Spleen (tissue), 11 donors: ENCODE data around the gene MLXIP. TPM values are rescaled to one million over a fixed set of nuclear protein-coding genes. Genes with fewer than 3 reads are reported as not detected.
"Not testable (repeated sequence)": the region's sequence is repeated elsewhere in the genome, so short reads cannot be mapped to it uniquely, and the experiment has no call there.

Experiments used
- DNase-seq: peaks from one replicate; pipeline ENCODE4 v3.0.0-alpha.2; 2020
- H3K27ac ChIP-seq, 8 donors: fragments of 200-600 bp; sonication (generic) in 7 of 8; 1 replicate in 4 of 8; 2 replicates in 4 of 8; pipeline versions ENCODE4 v1.5.0 to v1.8.0; 2016 to 2021; ENCODE audit warnings: inconsistent platforms in 4 of 8, mild to moderate bottlenecking in 4 of 8, moderate library complexity in 1 of 8
- H3K27me3 ChIP-seq, 7 donors: fragments of 200-600 bp; sonication (generic) in 6 of 7; replicated peaks in 1 of 7; 1 replicate in 4 of 7; 2 replicates in 3 of 7; pipeline versions ENCODE4 v1.5.0 to v1.8.0; 2016 to 2021; ENCODE audit warnings: inconsistent platforms in 3 of 7, mild to moderate bottlenecking in 1 of 7
- H3K36me3 ChIP-seq, 6 donors: fragments of 200-600 bp; sonication (generic) in 5 of 6; 1 replicate in 4 of 6; 2 replicates in 2 of 6; pipeline versions ENCODE4 v1.5.0 to v1.8.0; 2016 to 2021; ENCODE audit warnings: inconsistent platforms in 2 of 6
- H3K4me1 ChIP-seq, 6 donors: fragments of 200-600 bp; sonication (generic) in 5 of 6; 1 replicate in 3 of 6; 2 replicates in 3 of 6; pipeline versions ENCODE4 v1.5.0 to v1.8.0; 2016 to 2021; ENCODE audit warnings: inconsistent platforms in 3 of 6
- H3K4me3 ChIP-seq, 8 donors: fragments of 200-600 bp; sonication (generic) in 7 of 8; 1 replicate in 4 of 8; 2 replicates in 4 of 8; pipeline versions ENCODE4 v1.5.0 to v1.8.0; 2016 to 2021; ENCODE audit warnings: inconsistent platforms in 4 of 8, mild to moderate bottlenecking in 4 of 8, moderate library complexity in 2 of 8
- H3K9me3 ChIP-seq, 8 donors: fragments of 200-600 bp; sonication (generic) in 7 of 8; 1 replicate in 4 of 8; 2 replicates in 4 of 8; pipeline versions ENCODE4 v1.5.0 to v1.8.0; 2016 to 2021; ENCODE audit warnings: inconsistent platforms in 4 of 8
- CTCF ChIP-seq, 11 experiments: fragments of 200-600 bp in 7 of 11; fragments of 450-650 bp in 4 of 11; sonication (generic) in 4 of 11; IDR thresholded peaks in 8 of 11; conservative IDR thresholded peaks in 3 of 11; 1 replicate in 7 of 11; 2 replicates in 4 of 11; pipeline versions ENCODE4 v1.4.0 to v1.8.0; 2016 to 2021; ENCODE audit warnings: antibody characterized with exemption in 11 of 11, inconsistent platforms in 4 of 11, mild to moderate bottlenecking in 1 of 11
- POLR2A ChIP-seq, 3 donors: fragments of 450-650 bp; IDR thresholded peaks; one replicate each; pipeline ENCODE4 v1.5.1; 2017; ENCODE audit warnings: antibody characterized with exemption in 3 of 3, mild to moderate bottlenecking in 1 of 3
- POLR2AphosphoS5 ChIP-seq, 3 donors: sonication (generic); formaldehyde crosslinking; IDR thresholded peaks; one replicate each; pipeline ENCODE4 v1.5.1; 2017; ENCODE audit warnings: antibody characterized with exemption in 3 of 3
- WGBS, 5 donors: extraction: QIAGEN DNeasy Blood & Tissue Kit in 3 of 5; methylation state at CpG; one replicate each; pipeline versions ENCODE4 v1.1.5 to v1.1.7; 2013 to 2018; 5-methylcytosine and 5-hydroxymethylcytosine counted together
- intact Hi-C: fragments of 100-400 bp; cut with DNase I; formaldehyde crosslinking; loops from one replicate; pipeline ENCODE4 v1.15.0; 2023; ENCODE audit warnings: low total_unique reads
- polyA plus RNA-seq, 3 donors: library from polyadenylated mRNA; stranded (reverse); fragments of 200-250 nt; gene quantifications; one replicate each; pipeline ENCODE4 v1.2.1, GENCODE V29; 2013
- total RNA-seq, 7 donors: library from RNA; depleted of rRNA in 3 of 7; stranded (reverse); fragments of >200 nt in 3 of 7; fragmentation: NEBNext Ultra II Directional in 4 of 7; extraction: Animal tissue kit (Norgen Biotek cat#: 25700) in 4 of 7; gene quantifications; one replicate each; pipeline versions ENCODE4 v1.1.0 to v1.2.1, GENCODE V29; 2016 to 2021
- donor health status: healthy with polysubstance abuse.
- donor health status: DM: no; HTN: no; CAD: no; lungs with moderate emphysema.
- donor health status: DM: no; HTN: no; CAD: no.
- donor health status: Bipolar disorder and iron deficiency.
- donor health status: healthy.
- donor health status: DM: no; HTN: no; CAD: no.
- donor health status: DM: yes; HTN: yes; CAD: no.

MLXIP gene
- total and polyA plus RNA-seq, 10 donors: 7.8 to 97.1 (median 66.8) TPM

GRCh38 chr12:122174155-122174845 is 95.7 kb downstream of the MLXIP start, which contains the start of gene IL31:
TSS of gene IL31 (minus strand) at chr12:122174221. CDS start at chr12:122174172, 49 bp downstream.
- H3K36me3 ChIP-seq: no peaks in the 10 kb centered on the region
- intact Hi-C loops: no loop called here
- H3K4me1 ChIP-seq: no peaks in the 10 kb centered on the region
- H3K27me3 ChIP-seq: peaks cover 0 to 8% (median 0%) of the 10 kb centered on the region in 7 donors
- 72 to 90% (median 86%) methylated on average over 16 to 17 of the region's 17 CpGs for WGBS, 5 donors
- H3K27ac ChIP-seq: no peak within 1 kb of the TSS
- no peaks in the 10 kb centered on the region for H3K9me3 ChIP-seq
- no peak for TF ChIP-seq POLR2A (IDR thresholded peaks at IDR 0.05)
- TF ChIP-seq CTCF (IDR thresholded peaks at IDR 0.05 in 8 of 11, conservative IDR thresholded peaks at IDR 0.05 in 3 of 11): no peak
- TF ChIP-seq POLR2AphosphoS5 (IDR thresholded peaks at IDR 0.05): no peak
- no peak for DNase-seq
- H3K4me3 ChIP-seq: no peak within 1 kb of the TSS

GRCh38 chr12:122176473-122176872 is 97.9 kb downstream of the MLXIP start:
- H3K27ac ChIP-seq, H3K9me3 ChIP-seq, H3K27me3 ChIP-seq, DNase-seq, intact Hi-C loops, H3K4me3 ChIP-seq, H3K36me3 ChIP-seq, H3K4me1 ChIP-seq: not testable (repeated sequence)
- WGBS, 5 donors: 87 to 95% (median 89%) methylated on average over 4 of the region's 4 CpGs

GRCh38 chr12:122182887-122183587 is 104.5 kb downstream of the MLXIP start, which contains the start of gene LRRC43:
TSS of gene LRRC43 (plus strand) at chr12:122183123. CDS start at chr12:122183145, 22 bp downstream.
- intact Hi-C loops: no loop called here
- Histone ChIP-seq H3K27me3 (peaks cover 0 to 21% (median 7%) of the 10 kb centered on the region in 7 donors), H3K27ac (peak within 1 kb of the TSS in 4 of 8 donors; percentile 11 to 55 (median 26)), H3K9me3 (no peaks in the 10 kb centered on the region), H3K4me1 (peaks cover 6 to 30% (median 23%) of the 10 kb centered on the region in 6 donors), H3K4me3 (peak within 1 kb of the TSS; percentile 42 to 72 (median 50)), H3K36me3 (no peaks in the 10 kb centered on the region)
- WGBS, 5 donors: 0 to 11% (median 2%) methylated on average over 15 to 63 of the region's 63 CpGs
- DNase-seq: peak; percentile 90
- TF ChIP-seq POLR2AphosphoS5 (IDR thresholded peaks at IDR 0.05): peak in 2 of 3 donors; percentile 39 to 68
- no peak for TF ChIP-seq POLR2A (IDR thresholded peaks at IDR 0.05)

GRCh38 chr12:122183588-122183940 is 105.0 kb downstream of the MLXIP start:
- Histone ChIP-seq H3K4me1 (peaks cover 6 to 30% (median 23%) of the 10 kb centered on the region in 6 donors), H3K9me3 (no peaks in the 10 kb centered on the region), H3K36me3 (no peaks in the 10 kb centered on the region), H3K4me3 (peak overlapping the region; percentile 42 to 72 (median 50)), H3K27ac (peak overlapping the region in 2 of 8 donors; percentile 34 to 55), H3K27me3 (peaks cover 0 to 21% (median 7%) of the 10 kb centered on the region in 7 donors)
- intact Hi-C loops: no loop called here
- no peak for DNase-seq
- no peak for TF ChIP-seq CTCF (IDR thresholded peaks at IDR 0.05 in 8 of 11, conservative IDR thresholded peaks at IDR 0.05 in 3 of 11)
- no peak for TF ChIP-seq POLR2AphosphoS5 (IDR thresholded peaks at IDR 0.05)
- TF ChIP-seq POLR2A (IDR thresholded peaks at IDR 0.05): no peak
- WGBS, 5 donors: 72 to 82% (median 77%) methylated on average over 10 of the region's 10 CpGs

GRCh38 chr12:122184517-122184916 is 106.0 kb downstream of the MLXIP start:
- Histone ChIP-seq H3K4me3 (no peak overlapping the region), H3K27me3 (peaks cover 0 to 21% (median 7%) of the 10 kb centered on the region in 7 donors), H3K27ac (peak overlapping the region in 2 of 8 donors; percentile 0 to 21), H3K4me1 (peaks cover 6 to 30% (median 23%) of the 10 kb centered on the region in 6 donors), H3K9me3 (no peaks in the 10 kb centered on the region), H3K36me3 (no peaks in the 10 kb centered on the region)
- intact Hi-C loops: no loop called here
- TF ChIP-seq POLR2AphosphoS5 (IDR thresholded peaks at IDR 0.05) (no peak), CTCF (IDR thresholded peaks at IDR 0.05 in 8 of 11, conservative IDR thresholded peaks at IDR 0.05 in 3 of 11) (no peak), POLR2A (IDR thresholded peaks at IDR 0.05) (no peak)
- WGBS, 5 donors: 37 to 78% (median 40%) methylated on average over 18 of the region's 18 CpGs
- DNase-seq: peak; percentile 76
